Measurements from ENCODE around the gene RNASEH1. TPM values are rescaled to one million over a fixed set of nuclear protein-coding genes. Genes with fewer than 3 reads are reported as not detected.

RNASEH1 gene
- total and polyA plus RNA-seq, 2 of the 13 experiments (the other 11 are each of a cell fraction or from before 2014, with no cell fraction given): 14.5 to 57.4 TPM

- TF ChIP-seq HNF1A (IDR thresholded peaks at IDR 0.05; ENCODE audit: low read depth) (no peak), HNF1A (CRISPR knock-in tag; IDR thresholded peaks at IDR 0.05; ENCODE audit: borderline replicate concordance) (peak; percentile 14; the same call in 1 of the 2 replicates), SNAPC4 (CRISPR knock-in tag; IDR thresholded peaks at IDR 0.05) (peak; percentile 8; the same call in 1 of the 2 replicates), JDP2 (CRISPR knock-in tag; IDR thresholded peaks at IDR 0.05; ENCODE audit: borderline replicate concordance) (no peak), NONO (IDR thresholded peaks at IDR 0.05) (no peak), NONO (CRISPR knock-in tag; conservative IDR thresholded peaks at IDR 0.05) (no peak), TIGD3 (CRISPR knock-in tag; IDR thresholded peaks at IDR 0.05; ENCODE audit: borderline replicate concordance) (no peak), ZNF788 (CRISPR knock-in tag; IDR thresholded peaks at IDR 0.05; ENCODE audit: borderline replicate concordance) (peak; percentile 35; the same call in 1 of the 2 replicates), HDAC2 (CRISPR knock-in tag; IDR thresholded peaks at IDR 0.05) (no peak), ZKSCAN5 (CRISPR knock-in tag; IDR thresholded peaks at IDR 0.05) (no peak), MXD1 (CRISPR knock-in tag; IDR thresholded peaks at IDR 0.05) (peak; percentile 60; the same call in 1 of the 2 replicates), HNF4G (IDR thresholded peaks at IDR 0.05; ENCODE audit: borderline replicate concordance, low read depth, low read length) (no peak), HNF4G (CRISPR knock-in tag; IDR thresholded peaks at IDR 0.05; ENCODE audit: borderline replicate concordance, low read depth) (no peak; the same call in 1 of the 2 replicates), ZNF207 (IDR thresholded peaks at IDR 0.05; ENCODE audit: borderline replicate concordance) (no peak), HOXA5 (CRISPR knock-in tag; IDR thresholded peaks at IDR 0.05) (no peak), AGO2 (optimal IDR thresholded peaks at IDR 0.05; ENCODE audit: low read depth, low read length) (peak; percentile 89), ZNF737 (CRISPR knock-in tag; IDR thresholded peaks at IDR 0.05; ENCODE audit: borderline replicate concordance) (no peak), RBFOX2 (IDR thresholded peaks at IDR 0.05; ENCODE audit: low read depth, low read length) (peak; percentile 41; the same call in 1 of the 2 replicates), TP53 (CRISPR knock-in tag; conservative IDR thresholded peaks at IDR 0.05) (no peak), ETV6 (CRISPR knock-in tag; conservative IDR thresholded peaks at IDR 0.05) (no peak)
Measured at GRCh38 chr2:3606028-3606369, 47.9 kb upstream of the RNASEH1 start (continued).

Measured in HepG2 (cell line).